HL-60/S4 treated with phorbol 12-myristate 13-acetate at 8.2 ng/mL for 4 days and 3 days (cell line): ENCODE measurements around the gene NHLRC3.
"Not testable (repeated sequence)": the region's sequence is repeated elsewhere in the genome, so short reads cannot be mapped to it uniquely, and the experiment has no call there.

ENCODE experiments used
- in situ Hi-C: fragments of 300-500 bp; cut with MboI; formaldehyde crosslinking; loops from 2 replicates; pipeline ENCODE4 v1.15.0; 2022; ENCODE audit warnings: low sequenced_read_pairs

Gene NHLRC3

GRCh38 chr13:39040206-39040605, 1.9 kb downstream of the NHLRC3 start:
- in situ Hi-C loops: no loop called here

- in situ Hi-C loops: no loop called here
Measured at GRCh38 chr13:39044536-39044935, 6.3 kb downstream of the NHLRC3 start.

GRCh38 chr13:39047560-39047959, 9.3 kb downstream of the NHLRC3 start:
- in situ Hi-C loops: no loop called here

GRCh38 chr13:39048806-39049205, 10.6 kb downstream of the NHLRC3 start:
- in situ Hi-C loops: no loop called here

- in situ Hi-C loops: no loop called here
Measured at GRCh38 chr13:39049274-39049673, 11.0 kb downstream of the NHLRC3 start.

GRCh38 chr13:39051157-39051556, 12.9 kb downstream of the NHLRC3 start:
- in situ Hi-C loops: no loop called here

GRCh38 chr13:39052944-39053343, 14.7 kb downstream of the NHLRC3 start:
- in situ Hi-C loops: no loop called here

GRCh38 chr13:39054112-39054511, 15.9 kb downstream of the NHLRC3 start:
- in situ Hi-C loops: no loop called here

- in situ Hi-C loops: no loop called here
Measured at GRCh38 chr13:39056018-39056417, 17.8 kb downstream of the NHLRC3 start.

GRCh38 chr13:39058040-39058439, 19.8 kb downstream of the NHLRC3 start:
- in situ Hi-C loops: no loop called here

- in situ Hi-C loops: no loop called here
Measured at GRCh38 chr13:39062004-39062403, 23.7 kb downstream of the NHLRC3 start.

- in situ Hi-C loops: no loop called here
Measured at GRCh38 chr13:39072842-39073241, 34.6 kb downstream of the NHLRC3 start.

GRCh38 chr13:39073983-39074382, 35.7 kb downstream of the NHLRC3 start:
- in situ Hi-C loops: no loop called here

GRCh38 chr13:39086251-39086945, 48.1 kb downstream of the NHLRC3 start:
- in situ Hi-C loops: not testable (repeated sequence)

- in situ Hi-C loops: no loop called here
Measured at GRCh38 chr13:39091586-39091985, 53.3 kb downstream of the NHLRC3 start.

- in situ Hi-C loops: no loop called here
Measured at GRCh38 chr13:39095500-39095899, 57.2 kb downstream of the NHLRC3 start.

- in situ Hi-C loops: no loop called here
Measured at GRCh38 chr13:39099231-39099630, 61.0 kb downstream of the NHLRC3 start.
